ENCODE results near the gene PITRM1.

DNA sequence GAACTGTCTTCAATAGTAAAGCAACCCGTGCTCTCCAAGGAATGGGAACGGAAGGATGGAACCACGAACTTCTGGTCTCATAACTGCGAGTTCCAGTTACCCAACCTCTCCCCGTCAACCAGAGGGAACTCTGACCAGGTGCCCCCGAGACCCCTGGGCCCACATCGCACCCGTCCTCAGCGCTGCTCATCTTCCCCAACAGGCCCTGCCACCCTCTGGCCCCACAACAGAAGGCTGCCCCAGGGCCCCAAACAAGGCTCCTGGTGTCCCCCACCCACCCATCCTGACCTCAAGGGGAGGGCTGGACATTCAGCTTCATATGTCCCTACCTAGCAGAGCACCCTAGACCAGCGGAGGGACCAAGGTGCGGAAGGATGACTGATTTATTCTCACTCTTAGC is 22.7 kb downstream of the PITRM1 start:
- TF ChIP-seq CTCF (IDR thresholded peaks at IDR 0.05) (no peak), POLR2A (IDR thresholded peaks at IDR 0.05) (no peak), EP300 (IDR thresholded peaks at IDR 0.05) (no peak)
